Islet precursor cell (in vitro differentiated cells): ENCODE results near the gene LAMB4.

Experiments used
- DNase-seq: peaks from one replicate; pipeline ENCODE4 v3.0.0-alpha.2; 2018

LAMB4 gene

GRCh38 chr7:108077709-108078108 is 52.5 kb downstream of the LAMB4 start:
- DNase-seq: no peak

- no peak for DNase-seq
These were observed 54.0 kb downstream of the LAMB4 start for GRCh38 chr7:108076156-108076555.

GRCh38 chr7:108073305-108074070 is 56.7 kb downstream of the LAMB4 start:
- no peak for DNase-seq

- DNase-seq: no peak
These were observed 57.4 kb downstream of the LAMB4 start for GRCh38 chr7:108072739-108073138.

- no peak for DNase-seq
These were observed 58.0 kb downstream of the LAMB4 start for GRCh38 chr7:108072116-108072515.

- no peak for DNase-seq
These were observed 58.6 kb downstream of the LAMB4 start for GRCh38 chr7:108071551-108071950.

GRCh38 chr7:108069646-108070045 is 60.5 kb downstream of the LAMB4 start:
- no peak for DNase-seq

- DNase-seq: no peak
These were observed 62.3 kb downstream of the LAMB4 start for GRCh38 chr7:108067844-108068243.

GRCh38 chr7:108066486-108066885 is 63.7 kb downstream of the LAMB4 start:
- DNase-seq: no peak

- DNase-seq: no peak
These were observed 66.6 kb downstream of the LAMB4 start for GRCh38 chr7:108063520-108063933.

- DNase-seq: no peak
These were observed 67.7 kb downstream of the LAMB4 start for GRCh38 chr7:108062250-108063014.

- DNase-seq: no peak
These were observed 70.6 kb downstream of the LAMB4 start for GRCh38 chr7:108059526-108059925.

- DNase-seq: no peak
These were observed 72.1 kb downstream of the LAMB4 start for GRCh38 chr7:108057951-108058481.

GRCh38 chr7:108055611-108056021 is 74.5 kb downstream of the LAMB4 start:
- DNase-seq: peak; percentile 56

GRCh38 chr7:108054537-108054936 is 75.6 kb downstream of the LAMB4 start:
- DNase-seq: no peak

GRCh38 chr7:108053250-108053649 is 76.9 kb downstream of the LAMB4 start:
- DNase-seq: no peak

- no peak for DNase-seq
These were observed 78.7 kb downstream of the LAMB4 start for GRCh38 chr7:108051454-108051853.

GRCh38 chr7:108049962-108050361 is 80.2 kb downstream of the LAMB4 start:
- DNase-seq: no peak

GRCh38 chr7:108048422-108048821 is 81.7 kb downstream of the LAMB4 start:
- no peak for DNase-seq

GRCh38 chr7:108046952-108047506 is 83.1 kb downstream of the LAMB4 start:
- no peak for DNase-seq

GRCh38 chr7:108045669-108046068 is 84.5 kb downstream of the LAMB4 start:
- no peak for DNase-seq

- DNase-seq: no peak
These were observed 85.0 kb downstream of the LAMB4 start for GRCh38 chr7:108045154-108045553.

GRCh38 chr7:108044345-108044744 is 85.8 kb downstream of the LAMB4 start:
- no peak for DNase-seq

- no peak for DNase-seq
These were observed 91.2 kb downstream of the LAMB4 start for GRCh38 chr7:108038986-108039385.
